GM12801 (cell line): ENCODE results near the gene CSH2.

Experiments
- CTCF ChIP-seq: IDR thresholded peaks from one replicate; pipeline ENCODE4 v1.5.1; 2011; ENCODE audit warnings: control low read depth; ENCODE audit not compliant: insufficient read length; ENCODE audit errors: extremely low read depth

The CSH2 gene

DNA sequence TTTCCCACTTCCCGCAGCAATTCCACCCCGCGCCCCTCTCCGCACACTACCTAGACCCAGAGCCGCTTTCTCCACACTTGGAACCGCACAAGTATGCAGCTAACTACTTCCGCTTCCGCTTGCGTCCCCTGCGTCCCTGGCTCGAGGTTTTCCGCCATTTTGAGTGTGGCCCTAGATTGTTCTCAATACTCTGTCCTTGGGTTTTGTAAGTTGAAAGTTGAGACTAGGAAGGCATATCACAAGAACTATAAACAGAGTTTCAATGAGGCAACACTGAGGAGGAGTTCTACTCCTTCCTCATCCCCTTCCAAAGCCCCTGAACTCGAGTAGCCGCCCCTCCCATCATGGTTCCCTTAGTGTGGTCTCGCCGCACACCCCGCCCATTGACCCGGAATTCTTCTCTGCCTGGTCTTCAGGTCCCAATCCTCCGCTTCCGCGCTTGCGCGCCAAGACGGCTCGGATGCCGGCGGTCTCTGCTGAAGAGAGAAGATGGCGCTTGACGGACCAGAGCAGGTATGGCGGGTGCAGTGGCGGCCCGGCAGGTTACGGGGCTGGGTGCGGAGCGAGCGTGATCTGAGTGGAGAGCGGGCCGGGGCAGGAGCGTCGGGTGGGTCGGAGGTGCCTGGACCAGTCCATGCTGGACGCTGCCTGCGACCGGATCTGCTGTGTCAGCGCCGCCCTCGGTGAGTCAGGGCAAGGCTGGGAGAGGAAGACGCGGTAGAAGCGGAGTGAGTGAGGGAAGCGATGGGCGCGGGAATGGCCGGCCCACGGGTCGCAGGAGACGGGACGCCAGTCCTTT lies 46.3 kb downstream of the CSH2 start, which contains the start of the genes FTSJ3 and PSMC5:
Gene FTSJ3 (minus strand): TSS at position 662 of the 799 bp plus-strand sequence. CDS start 761 bp downstream, outside the sequence.
Gene PSMC5 (plus strand): TSS at position 430 of the 799 bp plus-strand sequence. CDS start 60 bp downstream, at position 490.
- TF ChIP-seq CTCF, result no peak

DNA sequence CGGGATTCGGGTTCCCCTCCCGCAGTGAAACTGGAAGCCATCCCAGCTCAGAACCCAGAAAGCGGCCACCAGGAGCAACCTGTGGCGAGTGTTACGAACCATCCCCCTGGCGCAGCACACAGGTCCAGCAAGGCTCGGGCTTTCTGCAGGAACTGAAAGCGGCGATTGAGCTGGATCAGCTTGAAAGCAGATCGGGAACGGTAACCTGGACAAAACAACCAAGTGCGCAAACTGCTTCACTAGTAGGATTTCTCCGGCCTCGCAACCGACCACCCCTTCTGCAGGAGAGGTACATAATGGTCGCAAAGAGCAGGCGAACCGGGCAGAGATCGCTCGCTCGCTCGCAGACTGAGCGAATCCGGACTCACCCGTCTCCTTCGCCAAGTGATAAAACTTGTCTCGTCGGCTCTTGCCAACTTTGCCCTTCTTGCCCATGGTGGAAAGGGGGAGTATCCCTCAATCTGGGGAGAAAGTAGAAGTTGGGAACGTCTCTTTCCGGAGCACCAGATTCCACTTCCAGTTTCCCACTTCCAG lies 46.9 kb downstream of the CSH2 start:
- TF ChIP-seq CTCF, result no peak

GRCh38 chr17:63824362-63824761 lies 49.1 kb downstream of the CSH2 start:
- no peak for TF ChIP-seq CTCF

GRCh38 chr17:63823659-63824331 lies 49.7 kb downstream of the CSH2 start:
- TF ChIP-seq CTCF, result no peak

- no peak for TF ChIP-seq CTCF
Observed at GRCh38 chr17:63822537-63822936, 50.9 kb downstream of the CSH2 start.
